ENCODE data around the gene GAS7. TPM values are rescaled to one million over a fixed set of nuclear protein-coding genes. Genes with fewer than 3 reads are reported as not detected.

Gene GAS7
- polyA plus RNA-seq, 6 donors from 2014 or later = 1.1 to 3.6 (median 1.8) TPM; not detected in 1

DNA sequence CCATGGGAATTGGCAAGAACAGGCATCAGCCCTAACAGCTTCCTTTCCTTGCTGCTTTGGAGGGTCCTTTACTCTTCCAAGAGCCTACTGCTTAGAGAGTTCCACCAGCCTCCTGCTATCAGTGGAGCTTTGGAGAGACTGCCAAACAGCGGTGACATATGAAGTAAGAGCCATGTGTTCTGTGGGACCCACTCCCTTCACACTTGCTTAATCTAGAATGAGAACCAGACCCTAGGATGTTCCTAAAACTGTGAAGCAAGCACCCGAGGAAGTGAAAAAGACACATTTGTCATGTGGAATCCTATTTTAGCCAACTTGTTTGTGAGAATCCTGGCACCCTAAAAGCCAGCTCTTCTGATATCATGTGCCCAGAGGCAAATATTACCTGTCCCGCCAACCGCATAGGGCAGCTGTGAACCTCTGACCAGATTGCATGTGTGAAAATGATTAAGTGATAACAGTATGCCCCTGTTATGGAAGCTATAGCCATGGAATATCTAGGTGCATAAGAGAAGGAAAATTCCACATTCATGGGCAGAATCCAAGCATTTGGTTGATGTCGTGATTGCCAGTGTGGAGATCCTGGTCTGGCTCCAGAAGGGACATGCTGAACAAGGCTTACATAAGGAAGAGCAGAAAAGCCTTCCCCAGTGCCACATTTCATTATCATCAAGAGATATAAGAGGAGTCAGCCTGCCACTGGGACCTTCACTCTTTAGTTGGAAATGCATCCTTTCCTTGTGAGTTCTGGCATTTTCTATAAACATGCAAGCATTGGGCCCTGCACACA, 312.1 kb downstream of the GAS7 start:
- H3K36me3 Mint-ChIP-seq = peaks cover 0 to 10% of the 10 kb centered on the region in 2 donors
- peaks cover 0 to 21% (median 5%) of the 10 kb centered on the region in 3 donors for H3K27me3 Mint-ChIP-seq
- no peak overlapping the region for H3K27ac Mint-ChIP-seq
- peaks cover 9 to 39% (median 18%) of the 10 kb centered on the region in 7 donors for H3K9me3 Mint-ChIP-seq
- ATAC-seq (ENCODE audit: low read depth in 2 of 2) (no peak), DNase-seq (no peak)
- H3K4me1 Mint-ChIP-seq = no peaks in the 10 kb centered on the region
- no peak overlapping the region for H3K4me3 Mint-ChIP-seq

DNA sequence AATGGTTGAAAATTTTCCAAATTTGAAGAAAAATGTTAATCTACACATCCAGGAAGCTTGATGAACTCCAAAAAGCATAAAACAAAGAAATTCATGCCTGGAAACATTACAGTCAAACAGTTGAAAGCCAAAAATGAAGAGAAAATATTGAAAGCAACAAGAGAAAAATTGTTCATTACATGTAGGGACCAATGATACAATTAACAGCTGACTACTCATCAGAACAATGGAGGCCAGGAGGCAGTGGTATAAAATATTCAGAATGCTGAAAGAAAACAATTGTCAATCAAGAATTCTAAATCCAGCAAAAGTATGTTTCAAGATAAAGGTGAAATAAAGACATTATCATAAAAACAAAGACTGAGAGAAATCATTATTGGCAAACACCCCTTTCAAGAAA, 315.0 kb downstream of the GAS7 start:
- Mint-ChIP-seq H3K27me3 (peaks cover 0 to 16% (median 9%) of the 10 kb centered on the region in 3 donors), H3K27ac (no peak overlapping the region), H3K36me3 (peaks cover 0 to 10% of the 10 kb centered on the region in 2 donors), H3K4me3 (no peak overlapping the region), H3K4me1 (peaks cover 0 to 5% (median 0%) of the 10 kb centered on the region in 3 donors), H3K9me3 (peaks cover 9 to 44% (median 18%) of the 10 kb centered on the region in 7 donors)
- no peak for ATAC-seq (ENCODE audit: low read depth in 2 of 2)
- no peak for DNase-seq

DNA sequence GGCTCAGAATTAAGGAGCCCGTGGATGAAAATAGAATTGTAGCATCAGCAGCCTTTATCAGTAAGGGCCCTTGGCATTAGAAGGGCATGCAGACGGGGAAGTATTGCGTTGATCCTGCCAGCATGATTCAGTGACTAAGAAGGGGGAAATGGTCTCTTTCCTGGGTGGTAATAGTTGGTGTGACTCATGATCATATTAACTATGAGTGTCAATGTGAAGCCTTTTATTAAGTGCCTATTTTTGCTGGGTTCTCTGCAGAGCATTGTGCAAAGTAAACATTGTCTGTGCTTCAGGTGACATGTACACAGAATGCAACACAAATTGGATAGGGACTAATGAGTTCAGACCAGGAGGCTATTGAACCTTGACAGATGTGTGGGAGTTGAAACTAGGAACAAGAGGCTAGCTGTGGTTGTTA, 317.8 kb downstream of the GAS7 start:
- H3K27me3 Mint-ChIP-seq = peaks cover 0 to 12% (median 8%) of the 10 kb centered on the region in 3 donors
- peaks cover 0 to 10% of the 10 kb centered on the region in 2 donors for H3K36me3 Mint-ChIP-seq
- H3K4me3 Mint-ChIP-seq = no peak overlapping the region
- DNase-seq = no peak
- ATAC-seq (ENCODE audit: low read depth in 2 of 2) = no peak
- H3K27ac Mint-ChIP-seq = peak overlapping the region in 2 of 6 donors; percentile 27 to 36
- H3K4me1 Mint-ChIP-seq = peaks cover 0 to 5% (median 0%) of the 10 kb centered on the region in 3 donors
- H3K9me3 Mint-ChIP-seq = peaks cover 7 to 44% (median 20%) of the 10 kb centered on the region in 7 donors

DNA sequence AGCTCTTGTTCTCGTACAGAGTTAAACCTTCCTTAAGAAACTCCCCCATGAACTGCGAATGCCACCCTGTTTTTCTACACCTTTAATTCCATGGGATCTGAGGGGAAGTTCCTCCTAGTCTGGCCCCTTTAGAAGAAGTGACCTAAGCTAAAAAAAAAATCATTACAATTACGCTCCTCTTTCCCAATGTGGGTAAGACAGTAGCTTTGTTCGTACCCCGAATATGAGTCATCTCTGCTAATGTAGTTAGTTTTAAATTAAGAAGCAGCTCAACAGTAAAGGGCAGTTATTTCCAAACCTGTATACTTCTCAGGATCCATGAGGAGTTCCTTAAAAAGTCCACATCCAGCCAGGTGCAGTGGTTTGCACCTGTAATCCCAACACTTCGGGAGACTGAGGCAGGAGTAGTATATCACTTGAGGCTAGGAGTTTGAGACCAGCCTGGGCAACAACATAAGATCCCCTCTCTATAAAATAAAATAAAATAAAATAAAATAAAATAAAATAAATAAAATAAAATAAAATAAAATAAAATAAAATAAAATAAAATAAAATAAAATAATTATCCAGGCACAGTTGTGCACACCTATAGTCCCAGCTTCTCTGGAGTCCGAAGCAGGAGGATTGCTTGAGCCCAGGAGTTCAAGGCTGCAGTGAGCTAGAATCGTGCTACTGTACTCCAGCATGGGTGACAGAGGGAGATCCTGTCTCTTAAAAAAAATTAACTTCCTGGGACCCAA, 319.4 kb downstream of the GAS7 start:
- DNase-seq (no peak), ATAC-seq (ENCODE audit: low read depth in 2 of 2) (no peak)
- H3K4me1 Mint-ChIP-seq = peaks cover 0 to 5% (median 0%) of the 10 kb centered on the region in 3 donors
- H3K27me3 Mint-ChIP-seq = peaks cover 10 to 21% (median 15%) of the 10 kb centered on the region in 3 donors
- H3K36me3 Mint-ChIP-seq = peaks cover 0 to 10% of the 10 kb centered on the region in 2 donors
- no peak overlapping the region for H3K27ac Mint-ChIP-seq
- peaks cover 4 to 30% (median 16%) of the 10 kb centered on the region in 7 donors for H3K9me3 Mint-ChIP-seq
- H3K4me3 Mint-ChIP-seq = no peak overlapping the region

DNA sequence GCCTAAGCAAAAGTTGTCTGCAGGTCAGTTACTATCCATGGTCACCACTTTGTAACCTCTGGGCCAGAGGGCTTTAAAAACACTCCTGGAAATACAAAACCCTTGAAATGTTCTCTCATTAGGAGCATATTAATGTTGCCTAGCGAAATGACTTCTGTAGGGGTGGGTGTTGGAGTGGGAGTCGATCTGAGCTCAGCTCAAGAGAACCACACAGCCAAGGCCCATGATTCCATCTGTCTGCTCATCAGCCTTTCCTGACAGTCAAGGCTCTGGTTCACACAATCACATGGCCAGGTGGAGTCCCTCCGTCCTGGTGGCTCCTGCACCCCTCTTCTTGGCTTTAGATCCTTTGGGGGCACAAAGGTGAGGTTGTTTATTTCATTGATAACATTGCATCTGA, 320.1 kb downstream of the GAS7 start:
- Mint-ChIP-seq H3K9me3 (peaks cover 4 to 24% (median 13%) of the 10 kb centered on the region in 7 donors), H3K27ac (no peak overlapping the region), H3K4me1 (peaks cover 0 to 5% (median 0%) of the 10 kb centered on the region in 3 donors), H3K27me3 (peaks cover 10 to 21% (median 15%) of the 10 kb centered on the region in 3 donors), H3K36me3 (peaks cover 0 to 6% of the 10 kb centered on the region in 2 donors), H3K4me3 (no peak overlapping the region)
- DNase-seq (no peak), ATAC-seq (ENCODE audit: low read depth in 2 of 2) (no peak)

DNA sequence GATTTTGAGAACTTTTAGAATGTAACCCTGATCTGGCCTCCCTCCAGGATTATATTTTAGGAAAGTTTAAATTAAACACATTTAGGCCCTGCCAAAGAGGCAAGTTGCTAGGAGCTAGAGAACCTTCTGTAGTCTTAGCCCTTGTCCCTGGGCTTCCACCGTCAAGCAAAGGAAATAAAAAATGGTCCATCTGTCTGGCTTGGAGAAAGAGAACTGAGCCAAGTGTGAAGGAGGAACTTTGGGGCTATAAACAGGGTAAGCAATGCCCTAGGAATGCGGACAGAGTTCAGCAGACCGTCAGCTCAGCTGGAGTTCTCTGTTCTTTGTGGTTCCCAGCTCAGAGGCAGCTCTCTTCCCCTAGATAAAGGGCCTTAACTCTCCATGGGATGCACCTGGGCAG, 323.0 kb downstream of the GAS7 start:
- H3K36me3 Mint-ChIP-seq = no peaks in the 10 kb centered on the region
- DNase-seq (no peak), ATAC-seq (ENCODE audit: low read depth in 2 of 2) (no peak)
- peaks cover 21 to 23% (median 22%) of the 10 kb centered on the region in 3 donors for H3K27me3 Mint-ChIP-seq
- H3K4me1 Mint-ChIP-seq = peaks cover 0 to under 1% (median 0%) of the 10 kb centered on the region in 3 donors
- H3K9me3 Mint-ChIP-seq = peaks cover 0 to 5% (median under 1%) of the 10 kb centered on the region in 7 donors
- H3K4me3 Mint-ChIP-seq = no peak overlapping the region
- no peak overlapping the region for H3K27ac Mint-ChIP-seq

DNA sequence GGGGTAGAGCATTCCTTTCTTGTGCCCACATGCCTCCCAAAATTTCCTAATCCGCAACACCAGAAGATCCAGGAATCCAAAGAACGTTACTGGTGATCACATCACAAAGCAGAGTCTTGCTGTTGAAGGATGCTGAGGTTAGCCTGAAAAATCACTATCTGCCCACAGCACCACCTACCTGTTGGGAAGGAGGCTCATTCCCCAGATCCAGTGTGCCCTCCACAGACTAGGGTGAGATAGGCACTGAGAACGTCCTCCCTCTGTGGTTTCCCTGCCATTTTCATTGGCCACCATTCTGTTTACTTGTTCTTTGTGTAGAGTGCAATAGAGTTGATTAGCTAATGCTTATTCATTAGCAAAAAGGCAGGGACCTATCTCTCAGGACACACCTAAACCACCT, 323.7 kb downstream of the GAS7 start:
- Mint-ChIP-seq H3K27ac (no peak overlapping the region), H3K36me3 (no peaks in the 10 kb centered on the region), H3K4me3 (no peak overlapping the region), H3K4me1 (no peaks in the 10 kb centered on the region), H3K9me3 (peaks cover 0 to 3% (median 0%) of the 10 kb centered on the region in 7 donors), H3K27me3 (peaks cover 19 to 24% (median 21%) of the 10 kb centered on the region in 3 donors)
- ATAC-seq (ENCODE audit: low read depth in 2 of 2) = no peak
- DNase-seq = no peak

DNA sequence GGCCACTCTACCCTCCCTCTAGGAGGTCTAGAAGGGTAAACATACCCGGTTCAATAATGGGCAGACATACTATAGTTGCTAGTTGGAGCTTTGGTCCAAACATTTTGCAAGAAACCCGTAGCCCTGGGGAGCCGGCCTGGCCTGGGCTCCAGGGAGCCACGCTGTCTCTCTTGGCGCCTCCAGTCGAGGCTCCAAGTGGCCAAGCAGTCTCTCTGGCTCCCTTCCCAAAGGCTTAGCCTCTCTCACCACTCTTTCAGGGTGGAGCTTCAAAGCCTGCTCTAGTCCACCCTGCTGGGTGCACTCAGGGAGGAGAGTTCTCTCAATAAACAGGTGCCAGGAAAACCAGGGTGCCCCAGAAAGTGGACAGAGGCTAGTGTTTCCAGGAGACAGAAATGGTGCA, 325.6 kb downstream of the GAS7 start:
- Mint-ChIP-seq H3K27ac (no peak overlapping the region), H3K4me1 (no peaks in the 10 kb centered on the region), H3K27me3 (peaks cover 22 to 40% (median 27%) of the 10 kb centered on the region in 3 donors), H3K36me3 (no peaks in the 10 kb centered on the region), H3K9me3 (peaks cover 0 to 2% (median 0%) of the 10 kb centered on the region in 7 donors), H3K4me3 (no peak overlapping the region)
- ATAC-seq (ENCODE audit: low read depth in 2 of 2) = no peak
- no peak for DNase-seq

DNA sequence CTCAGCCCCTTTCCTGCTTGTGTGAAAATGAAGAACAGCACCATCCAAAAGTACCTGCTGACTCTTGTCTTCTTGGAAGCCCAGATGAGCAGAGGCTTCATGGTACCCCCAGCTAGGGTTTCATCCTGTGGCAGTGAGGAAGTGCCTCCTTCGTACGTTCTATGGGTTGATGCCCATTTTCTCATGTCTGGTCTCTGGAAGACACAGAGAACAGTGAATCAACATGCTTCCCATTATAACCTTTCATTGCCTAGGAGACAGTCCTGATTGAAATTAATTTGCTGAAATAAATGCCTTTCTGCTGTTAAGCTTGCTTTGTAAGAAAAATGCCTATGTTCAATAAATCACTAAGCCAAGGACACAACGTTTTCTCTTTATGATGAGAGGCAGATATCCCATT, 329.9 kb downstream of the GAS7 start:
- DNase-seq (no peak), ATAC-seq (ENCODE audit: low read depth in 2 of 2) (no peak)
- Mint-ChIP-seq H3K4me1 (no peaks in the 10 kb centered on the region), H3K27me3 (peaks cover 13 to 47% (median 21%) of the 10 kb centered on the region in 3 donors), H3K27ac (no peak overlapping the region), H3K36me3 (no peaks in the 10 kb centered on the region), H3K9me3 (peaks cover 0 to 8% (median 3%) of the 10 kb centered on the region in 7 donors), H3K4me3 (no peak overlapping the region)

DNA sequence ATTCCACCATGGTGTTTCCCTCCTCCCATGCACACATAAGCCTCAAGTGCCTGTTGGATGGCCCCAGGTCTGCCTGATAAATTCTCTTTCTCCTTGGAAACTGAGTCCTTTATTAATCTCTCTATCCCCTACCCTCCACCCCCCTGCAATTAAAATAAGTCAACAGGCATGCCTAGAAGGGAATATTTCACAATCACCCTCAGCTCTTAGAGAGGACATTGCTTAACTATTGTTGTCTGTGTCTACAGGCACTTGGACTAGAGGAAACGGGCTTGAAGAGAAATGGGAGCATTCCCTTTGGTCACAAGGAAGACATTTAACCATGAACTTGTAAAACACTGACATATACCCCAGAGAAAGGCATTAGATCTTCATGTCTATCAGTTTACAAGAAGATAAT, 332.8 kb downstream of the GAS7 start:
- ATAC-seq (ENCODE audit: low read depth in 2 of 2) (no peak), DNase-seq (no peak)
- Mint-ChIP-seq H3K9me3 (peaks cover 6 to 30% (median 10%) of the 10 kb centered on the region in 7 donors), H3K36me3 (no peaks in the 10 kb centered on the region), H3K4me1 (no peaks in the 10 kb centered on the region), H3K27me3 (peaks cover 14 to 38% (median 21%) of the 10 kb centered on the region in 3 donors), H3K27ac (no peak overlapping the region), H3K4me3 (no peak overlapping the region)

DNA sequence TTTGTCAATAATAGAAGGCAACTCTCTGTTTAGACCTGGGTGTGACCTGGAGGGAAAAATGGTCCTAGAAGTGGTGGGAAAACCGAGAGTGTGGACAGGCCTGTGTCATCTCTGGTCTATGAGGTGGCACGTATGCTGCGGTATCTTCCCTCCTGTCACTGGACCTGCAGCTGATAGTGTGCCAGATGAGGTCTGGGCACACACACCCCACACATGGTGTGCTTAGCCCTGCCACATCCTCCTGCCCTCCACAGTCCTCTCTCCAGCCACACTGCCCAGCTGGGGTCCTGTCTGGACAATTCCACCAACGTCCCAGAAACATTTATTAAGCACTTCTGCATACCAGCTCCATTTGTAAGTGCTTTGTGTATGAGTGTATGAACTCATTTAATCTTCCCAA, 335.5 kb downstream of the GAS7 start:
- Mint-ChIP-seq H3K4me1 (no peaks in the 10 kb centered on the region), H3K4me3 (no peak overlapping the region), H3K9me3 (peaks cover 8 to 51% (median 16%) of the 10 kb centered on the region in 7 donors), H3K27ac (no peak overlapping the region), H3K36me3 (no peaks in the 10 kb centered on the region), H3K27me3 (peaks cover 10 to 21% (median 11%) of the 10 kb centered on the region in 3 donors)
- DNase-seq = no peak
- no peak for ATAC-seq (ENCODE audit: low read depth in 2 of 2)

DNA sequence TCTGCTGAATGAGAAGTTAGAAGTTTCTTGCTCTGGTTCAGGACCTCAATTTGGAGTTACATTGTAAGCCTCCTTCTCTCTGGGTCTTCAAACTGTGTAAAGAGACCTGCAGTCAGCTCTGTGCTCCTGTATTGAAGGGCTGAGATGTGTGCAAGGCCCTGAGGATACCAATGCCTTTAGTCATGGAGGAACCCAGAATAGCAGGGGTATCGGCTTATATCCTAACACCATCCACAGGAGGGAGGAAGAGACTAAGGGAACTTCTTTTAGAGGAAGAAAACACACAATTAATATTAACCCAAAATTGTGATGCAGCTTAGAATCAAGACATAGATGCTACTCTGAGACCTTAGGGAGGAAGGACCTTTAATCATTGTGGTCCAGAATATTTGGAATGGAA, 336.2 kb downstream of the GAS7 start:
- H3K4me3 Mint-ChIP-seq = no peak overlapping the region

DNA sequence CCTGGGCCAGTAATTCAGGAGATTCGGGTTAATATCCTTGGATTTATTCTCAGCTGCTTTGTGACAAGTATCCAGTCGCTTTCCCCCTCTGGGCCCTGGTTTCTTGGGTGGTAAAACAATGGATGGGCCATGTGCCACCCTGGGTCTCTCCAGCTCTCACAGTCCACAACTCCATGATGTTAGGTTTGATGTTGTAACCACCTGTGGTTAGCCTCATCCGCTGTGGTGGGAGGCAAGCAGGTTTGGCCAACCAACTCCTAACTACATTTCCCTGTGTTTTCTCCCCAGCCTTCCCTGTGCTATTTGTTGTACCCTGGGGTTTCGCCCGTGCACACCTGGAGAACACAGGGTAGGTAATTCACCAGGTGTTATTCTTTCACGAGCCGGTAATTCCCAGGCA, 337.6 kb downstream of the GAS7 start:
- Mint-ChIP-seq H3K9me3 (peaks cover 8 to 62% (median 16%) of the 10 kb centered on the region in 7 donors), H3K4me1 (no peaks in the 10 kb centered on the region), H3K4me3 (no peak overlapping the region), H3K36me3 (no peaks in the 10 kb centered on the region), H3K27me3 (peaks cover 7 to 17% (median 16%) of the 10 kb centered on the region in 3 donors), H3K27ac (no peak overlapping the region)
- DNase-seq (no peak), ATAC-seq (ENCODE audit: low read depth in 2 of 2) (no peak)

More for the DNA sequence above, 336.2 kb downstream of the GAS7 start:
- Mint-ChIP-seq H3K4me1 (no peaks in the 10 kb centered on the region), H3K9me3 (peaks cover 8 to 58% (median 16%) of the 10 kb centered on the region in 7 donors), H3K27me3 (peaks cover 7 to 16% (median 14%) of the 10 kb centered on the region in 3 donors), H3K27ac (no peak overlapping the region), H3K36me3 (no peaks in the 10 kb centered on the region)
- DNase-seq = no peak
- no peak for ATAC-seq (ENCODE audit: low read depth in 2 of 2)

Data from naive B cell (primary cell).